Measurements from ENCODE around the gene MCTP2.

Gene MCTP2

DNA sequence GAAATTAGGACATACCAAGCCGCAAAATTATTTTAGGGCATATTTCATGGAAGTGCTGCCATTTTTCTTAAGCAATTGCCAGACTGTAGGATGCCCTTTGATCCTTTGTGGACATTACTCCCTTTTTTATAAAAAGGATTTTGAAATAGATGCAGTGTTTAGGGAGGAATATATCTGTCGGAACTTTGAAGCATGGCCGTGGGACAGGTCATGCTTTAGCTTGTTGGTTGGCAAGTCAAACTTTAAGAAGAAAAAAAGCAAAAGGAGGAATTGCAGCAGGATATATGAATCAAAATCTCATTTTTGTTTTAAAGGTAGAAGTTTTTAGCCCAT, 122.1 kb downstream of the MCTP2 start:
- no peaks in the 10 kb centered on the region for H3K36me3 ChIP-seq (ENCODE audit: control insufficient read depth, insufficient read depth, low read length)
- no peak overlapping the region for H3K4me3 ChIP-seq (ENCODE audit: extremely low read depth, insufficient read depth, low read length, poor library complexity, severe bottlenecking)
- H3K27ac ChIP-seq (ENCODE audit: low read depth, low read length, severe bottlenecking), result no peak overlapping the region
- H3K9me3 ChIP-seq (ENCODE audit: control insufficient read depth, low read length), result no peaks in the 10 kb centered on the region
- H3K4me1 ChIP-seq (ENCODE audit: control insufficient read depth, insufficient read depth, low read length, poor library complexity, severe bottlenecking), result no peaks in the 10 kb centered on the region
- WGBS, 2 experiments (ENCODE audit: insufficient coverage in 2 of 2), result 84 to 100% methylated on average over 2 to 3 of the region's 3 CpGs

DNA sequence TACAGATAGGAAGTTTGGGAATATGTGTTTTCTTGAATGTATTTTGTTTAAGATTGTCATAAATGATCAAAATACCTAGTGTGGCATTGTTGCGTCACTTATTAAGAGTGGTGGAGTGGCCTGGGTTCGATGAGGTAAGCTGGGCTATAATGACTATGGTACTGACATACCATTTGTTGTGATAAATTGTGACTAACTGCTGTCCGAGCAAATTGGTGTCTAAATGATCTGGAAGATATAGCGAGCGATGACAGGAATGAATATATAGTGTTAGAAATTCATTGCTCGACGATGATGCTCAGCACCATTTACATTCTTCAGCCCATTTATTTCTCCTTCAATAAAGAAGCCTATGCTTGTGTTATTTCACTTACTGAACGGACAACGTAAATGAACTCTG, 123.3 kb downstream of the MCTP2 start:
- H3K9me3 ChIP-seq (ENCODE audit: control insufficient read depth, low read length), result no peaks in the 10 kb centered on the region
- no peaks in the 10 kb centered on the region for H3K4me1 ChIP-seq (ENCODE audit: control insufficient read depth, insufficient read depth, low read length, poor library complexity, severe bottlenecking)
- H3K36me3 ChIP-seq (ENCODE audit: control insufficient read depth, insufficient read depth, low read length), result no peaks in the 10 kb centered on the region
- WGBS, 2 experiments (ENCODE audit: insufficient coverage in 2 of 2), result 88 to 98% methylated on average over 4 to 5 of the region's 9 CpGs
- H3K27ac ChIP-seq (ENCODE audit: low read depth, low read length, severe bottlenecking), result no peak overlapping the region
- H3K4me3 ChIP-seq (ENCODE audit: extremely low read depth, insufficient read depth, low read length, poor library complexity, severe bottlenecking), result no peak overlapping the region

DNA sequence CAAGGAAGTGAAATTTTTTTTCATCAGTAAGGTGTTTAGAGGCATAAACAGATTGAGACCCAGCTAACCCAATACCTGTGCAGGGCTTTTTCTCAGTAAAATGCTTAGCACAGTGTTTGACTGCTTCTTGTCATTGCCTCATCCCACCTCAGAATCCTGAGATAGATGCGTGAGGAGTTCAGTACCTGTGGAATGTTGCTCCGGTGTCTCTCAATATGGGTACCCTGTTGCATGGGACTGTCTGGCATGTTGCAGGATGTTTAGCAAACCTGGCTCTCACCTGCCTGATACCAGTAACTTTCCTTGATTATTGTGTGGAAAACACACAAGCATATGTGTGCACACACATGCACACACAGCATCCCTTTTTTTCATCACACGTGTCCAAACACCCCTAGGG, 128.4 kb downstream of the MCTP2 start:
- no peaks in the 10 kb centered on the region for H3K9me3 ChIP-seq (ENCODE audit: control insufficient read depth, low read length)
- no peak overlapping the region for H3K4me3 ChIP-seq (ENCODE audit: extremely low read depth, insufficient read depth, low read length, poor library complexity, severe bottlenecking)
- WGBS, 2 experiments (ENCODE audit: insufficient coverage in 2 of 2), result 94% methylated on average over 3 of the region's 3 CpGs
- H3K4me1 ChIP-seq (ENCODE audit: control insufficient read depth, insufficient read depth, low read length, poor library complexity, severe bottlenecking), result no peaks in the 10 kb centered on the region
- H3K36me3 ChIP-seq (ENCODE audit: control insufficient read depth, insufficient read depth, low read length), result no peaks in the 10 kb centered on the region
- H3K27ac ChIP-seq (ENCODE audit: low read depth, low read length, severe bottlenecking), result no peak overlapping the region

DNA sequence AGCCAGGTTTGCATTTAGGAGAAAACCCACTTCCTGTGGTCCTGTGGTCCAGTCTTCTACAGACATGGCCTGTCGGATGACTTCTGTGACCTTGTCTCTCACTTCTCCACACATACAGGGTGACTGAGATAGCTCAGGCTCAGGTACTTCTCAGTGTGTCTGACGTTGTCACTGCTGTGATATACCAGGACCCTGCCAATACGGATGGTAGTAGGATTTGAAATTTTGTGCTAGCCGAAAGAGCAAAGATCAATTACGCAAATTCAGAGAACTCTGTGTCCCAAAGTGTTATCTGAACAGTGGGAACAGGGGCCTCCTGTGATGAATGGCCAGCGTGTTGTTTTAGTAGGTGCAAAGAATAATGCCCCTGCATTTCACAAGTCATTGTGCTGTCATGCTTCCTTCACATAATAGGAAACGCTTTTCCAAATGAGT, 128.9 kb downstream of the MCTP2 start:
- Histone ChIP-seq H3K27ac (ENCODE audit: low read depth, low read length, severe bottlenecking) (no peak overlapping the region), H3K36me3 (ENCODE audit: control insufficient read depth, insufficient read depth, low read length) (no peaks in the 10 kb centered on the region), H3K4me3 (ENCODE audit: extremely low read depth, insufficient read depth, low read length, poor library complexity, severe bottlenecking) (no peak overlapping the region), H3K9me3 (ENCODE audit: control insufficient read depth, low read length) (no peaks in the 10 kb centered on the region), H3K4me1 (ENCODE audit: control insufficient read depth, insufficient read depth, low read length, poor library complexity, severe bottlenecking) (no peaks in the 10 kb centered on the region)
- 84 to 92% methylated on average over 4 to 5 of the region's 7 CpGs for WGBS, 2 experiments (ENCODE audit: insufficient coverage in 2 of 2)

DNA sequence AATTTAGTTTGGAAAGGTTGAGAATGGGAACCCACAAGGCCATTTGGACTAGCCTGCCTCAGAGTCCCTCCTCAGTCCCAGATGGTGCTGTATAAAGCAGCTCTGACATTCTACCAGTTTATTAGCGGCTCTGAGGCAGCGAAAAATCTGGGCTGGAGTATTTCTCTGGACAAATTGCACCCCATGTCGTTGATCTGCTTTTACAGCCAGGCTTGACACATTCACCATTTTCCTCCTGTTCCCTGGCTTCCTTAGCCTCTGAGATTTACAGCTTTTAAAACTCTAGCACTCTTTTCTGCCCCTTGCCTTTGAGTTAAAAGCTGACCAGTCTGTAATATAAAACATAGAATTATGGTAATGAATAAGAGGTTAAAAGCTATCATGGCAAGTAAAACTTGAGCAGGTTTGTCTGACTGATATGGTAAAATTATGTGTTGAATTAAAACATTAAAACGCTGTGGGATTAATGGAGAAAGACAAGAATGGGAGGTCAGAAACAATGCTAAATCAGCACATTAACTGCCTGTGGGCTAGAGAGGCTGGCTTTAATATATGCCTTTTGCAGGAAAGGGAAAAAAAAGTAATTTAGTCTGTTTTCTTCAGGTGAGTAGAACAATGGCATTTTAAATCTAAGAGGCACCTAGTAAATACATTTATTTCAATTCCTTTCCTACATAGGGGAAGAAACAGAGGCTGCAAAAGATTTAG, 131.2 kb downstream of the MCTP2 start:
- 61 to 71% methylated on average over 4 of the region's 4 CpGs for WGBS, 2 experiments (ENCODE audit: insufficient coverage in 2 of 2)

DNA sequence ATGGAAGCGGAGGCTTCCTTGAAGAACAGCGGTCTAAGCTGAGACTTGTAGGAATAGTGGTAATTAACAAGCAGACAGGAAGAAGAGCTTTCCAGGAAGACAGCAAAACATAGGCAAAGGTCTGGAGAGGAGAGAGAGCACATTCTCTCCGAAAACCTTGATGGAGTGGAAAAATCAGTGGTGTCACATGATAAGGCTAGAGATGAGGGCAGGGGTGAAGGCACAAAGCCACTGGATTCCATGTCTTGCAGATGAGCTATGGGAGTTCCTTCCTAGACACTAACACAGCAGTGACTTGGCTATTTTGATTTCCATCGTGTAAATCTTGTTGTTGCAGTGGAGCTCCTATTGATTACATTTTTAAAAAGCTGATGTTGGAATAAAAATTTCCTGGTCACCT, 132.0 kb downstream of the MCTP2 start:
- WGBS, 2 experiments (ENCODE audit: insufficient coverage in 2 of 2), result 94% methylated on average over 2 to 3 of the region's 4 CpGs
- Histone ChIP-seq H3K36me3 (ENCODE audit: control insufficient read depth, insufficient read depth, low read length) (no peaks in the 10 kb centered on the region), H3K4me3 (ENCODE audit: extremely low read depth, insufficient read depth, low read length, poor library complexity, severe bottlenecking) (no peak overlapping the region), H3K27ac (ENCODE audit: low read depth, low read length, severe bottlenecking) (no peak overlapping the region), H3K4me1 (ENCODE audit: control insufficient read depth, insufficient read depth, low read length, poor library complexity, severe bottlenecking) (no peaks in the 10 kb centered on the region), H3K9me3 (ENCODE audit: control insufficient read depth, low read length) (no peaks in the 10 kb centered on the region)

More for the DNA sequence above, 131.2 kb downstream of the MCTP2 start:
- Histone ChIP-seq H3K4me1 (ENCODE audit: control insufficient read depth, insufficient read depth, low read length, poor library complexity, severe bottlenecking) (no peaks in the 10 kb centered on the region), H3K36me3 (ENCODE audit: control insufficient read depth, insufficient read depth, low read length) (no peaks in the 10 kb centered on the region), H3K4me3 (ENCODE audit: extremely low read depth, insufficient read depth, low read length, poor library complexity, severe bottlenecking) (no peak overlapping the region), H3K9me3 (ENCODE audit: control insufficient read depth, low read length) (no peaks in the 10 kb centered on the region), H3K27ac (ENCODE audit: low read depth, low read length, severe bottlenecking) (no peak overlapping the region)

DNA sequence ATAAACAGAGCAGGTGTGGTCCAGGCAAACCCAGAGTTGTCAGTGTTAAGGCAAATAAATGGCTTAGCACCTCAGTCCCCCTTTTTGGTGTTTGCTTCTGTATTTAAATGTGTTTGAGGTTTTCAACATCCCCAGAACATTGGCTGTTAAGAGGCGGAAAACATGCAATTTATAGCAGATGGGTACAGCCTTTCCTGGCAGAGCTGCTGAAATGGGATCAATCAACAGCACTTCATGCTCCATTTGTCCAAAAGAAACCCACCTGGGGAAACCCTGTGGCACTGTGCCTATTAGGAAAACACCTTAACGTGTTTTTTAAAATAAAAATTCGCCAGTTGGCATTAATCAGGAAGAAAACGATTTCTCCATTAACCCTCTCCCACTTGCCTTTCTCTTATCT, 135.4 kb downstream of the MCTP2 start:
- no peaks in the 10 kb centered on the region for H3K4me1 ChIP-seq (ENCODE audit: control insufficient read depth, insufficient read depth, low read length, poor library complexity, severe bottlenecking)
- no peaks in the 10 kb centered on the region for H3K36me3 ChIP-seq (ENCODE audit: control insufficient read depth, insufficient read depth, low read length)
- no peak overlapping the region for H3K4me3 ChIP-seq (ENCODE audit: extremely low read depth, insufficient read depth, low read length, poor library complexity, severe bottlenecking)
- H3K27ac ChIP-seq (ENCODE audit: low read depth, low read length, severe bottlenecking), result no peak overlapping the region
- H3K9me3 ChIP-seq (ENCODE audit: control insufficient read depth, low read length), result no peaks in the 10 kb centered on the region
- WGBS, 2 experiments (ENCODE audit: insufficient coverage in 2 of 2), result 88 to 91% methylated on average over 4 of the region's 4 CpGs

DNA sequence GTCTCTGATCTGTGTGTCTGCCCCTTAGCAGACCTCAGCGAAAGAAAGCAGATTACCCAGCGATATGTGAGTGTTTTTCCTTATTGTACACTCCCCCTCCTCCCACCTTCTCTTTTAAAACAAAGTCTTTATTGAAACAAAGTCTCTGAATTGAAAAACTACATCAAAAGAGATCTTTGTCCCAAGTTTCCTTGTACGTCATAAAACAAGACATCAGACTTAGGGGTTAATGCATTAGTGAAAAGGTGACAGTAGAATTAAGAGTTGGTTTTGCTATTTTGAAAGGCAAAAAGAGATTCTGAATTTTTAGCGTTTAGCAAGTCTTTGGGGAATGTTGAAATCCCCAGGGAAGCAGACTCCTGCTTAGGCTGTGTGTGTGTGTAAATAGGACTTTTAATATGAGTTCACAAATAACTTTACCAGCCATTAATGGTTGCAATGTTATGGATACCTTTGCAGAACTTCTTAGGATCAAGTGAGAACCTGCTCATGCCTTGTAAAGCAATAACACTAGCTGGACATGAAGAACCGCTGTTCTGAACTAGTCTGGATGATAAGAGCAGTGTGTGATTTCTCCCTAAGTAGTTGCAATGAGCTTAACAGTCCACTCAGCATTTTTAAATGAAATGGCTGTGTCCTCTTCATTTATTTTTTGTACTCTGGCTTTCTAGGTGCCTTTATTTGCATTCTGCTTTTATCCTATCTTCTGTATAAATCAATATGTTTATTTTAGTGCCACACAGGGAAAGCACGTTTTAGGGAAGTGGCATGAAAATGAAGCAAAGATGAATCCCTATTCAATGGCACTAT, 136.6 kb downstream of the MCTP2 start:
- no peaks in the 10 kb centered on the region for H3K9me3 ChIP-seq (ENCODE audit: control insufficient read depth, low read length)
- 69 to 100% methylated on average over 2 to 3 of the region's 6 CpGs for WGBS, 2 experiments (ENCODE audit: insufficient coverage in 2 of 2)
- H3K36me3 ChIP-seq (ENCODE audit: control insufficient read depth, insufficient read depth, low read length), result no peaks in the 10 kb centered on the region
- H3K4me1 ChIP-seq (ENCODE audit: control insufficient read depth, insufficient read depth, low read length, poor library complexity, severe bottlenecking), result no peaks in the 10 kb centered on the region
- no peak overlapping the region for H3K27ac ChIP-seq (ENCODE audit: low read depth, low read length, severe bottlenecking)
- no peak overlapping the region for H3K4me3 ChIP-seq (ENCODE audit: extremely low read depth, insufficient read depth, low read length, poor library complexity, severe bottlenecking)

DNA sequence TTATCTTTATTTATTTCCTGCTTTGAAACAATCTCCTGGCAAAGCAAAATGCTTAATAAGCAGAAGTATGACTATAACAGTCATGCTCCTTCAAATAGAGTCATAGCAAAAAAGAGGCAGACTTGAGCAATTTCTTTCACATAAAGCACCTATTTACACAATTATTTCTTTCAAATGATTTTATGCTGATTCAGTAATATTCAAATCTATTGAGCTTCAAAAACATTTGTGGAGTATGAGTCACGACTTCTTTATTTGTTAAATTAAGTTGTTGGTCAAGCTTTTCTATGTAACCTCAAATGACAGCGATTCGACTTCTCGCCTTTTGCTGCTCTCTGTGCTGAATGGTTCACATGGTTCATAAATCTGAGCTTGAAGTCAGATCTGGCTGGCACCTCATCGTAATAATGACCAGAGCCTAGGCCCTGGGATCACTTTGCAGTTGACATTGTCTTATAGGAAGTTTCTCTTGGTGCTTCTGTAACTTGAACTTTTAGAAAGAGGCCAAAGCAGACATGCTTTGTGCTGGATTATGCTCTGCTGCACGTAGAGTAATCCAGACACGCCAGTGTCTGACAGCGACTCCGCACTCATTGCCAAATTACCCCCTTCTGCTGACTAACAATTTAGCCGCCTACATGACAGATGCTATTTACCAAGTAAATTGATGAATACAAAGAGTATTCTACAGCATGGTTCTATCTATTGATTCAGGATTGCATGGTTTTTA, 139.0 kb downstream of the MCTP2 start:
- H3K36me3 ChIP-seq (ENCODE audit: control insufficient read depth, insufficient read depth, low read length), result no peaks in the 10 kb centered on the region
- H3K4me3 ChIP-seq (ENCODE audit: extremely low read depth, insufficient read depth, low read length, poor library complexity, severe bottlenecking), result no peak overlapping the region
- WGBS, 2 experiments (ENCODE audit: insufficient coverage in 2 of 2), result 88 to 90% methylated on average over 6 of the region's 10 CpGs
- H3K9me3 ChIP-seq (ENCODE audit: control insufficient read depth, low read length), result no peaks in the 10 kb centered on the region
- no peaks in the 10 kb centered on the region for H3K4me1 ChIP-seq (ENCODE audit: control insufficient read depth, insufficient read depth, low read length, poor library complexity, severe bottlenecking)
- no peak overlapping the region for H3K27ac ChIP-seq (ENCODE audit: low read depth, low read length, severe bottlenecking)

DNA sequence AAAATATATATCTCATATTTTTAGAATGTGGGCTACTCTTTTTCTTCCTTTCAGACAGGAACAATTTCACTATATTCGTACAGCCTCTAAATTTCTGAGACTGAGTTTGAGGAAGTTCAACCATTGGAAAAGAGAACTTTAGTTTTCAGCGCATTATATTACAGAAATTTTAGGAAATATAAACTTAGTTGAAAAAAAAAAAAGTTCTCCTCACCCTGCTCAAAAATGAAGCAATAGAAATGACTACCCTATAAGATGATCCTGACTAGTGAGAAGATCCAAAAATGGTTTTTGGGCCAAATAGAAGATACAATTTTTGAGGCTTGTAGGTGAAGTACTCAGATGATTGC, 139.6 kb downstream of the MCTP2 start:
- Histone ChIP-seq H3K27ac (ENCODE audit: low read depth, low read length, severe bottlenecking) (no peak overlapping the region), H3K4me1 (ENCODE audit: control insufficient read depth, insufficient read depth, low read length, poor library complexity, severe bottlenecking) (no peaks in the 10 kb centered on the region), H3K9me3 (ENCODE audit: control insufficient read depth, low read length) (no peaks in the 10 kb centered on the region), H3K4me3 (ENCODE audit: extremely low read depth, insufficient read depth, low read length, poor library complexity, severe bottlenecking) (no peak overlapping the region), H3K36me3 (ENCODE audit: control insufficient read depth, insufficient read depth, low read length) (no peaks in the 10 kb centered on the region)
- no CpG with 5 or more reads among the region's 2 CpGs for WGBS, 2 experiments (ENCODE audit: insufficient coverage in 2 of 2)

Data from mesodermal cell (in vitro differentiated cells).